ENCODE data around the gene IFITM2. TPM values are rescaled to one million over a fixed set of nuclear protein-coding genes. Genes with fewer than 3 reads are reported as not detected.
"Not testable (repeated sequence)": the region's sequence is repeated elsewhere in the genome, so short reads cannot be mapped to it uniquely, and the experiment has no call there.

IFITM2 gene
- polyA plus RNA-seq (2011; rRNA removed) (219 and 367 TPM in 2 replicates), polyA minus RNA-seq (2011; rRNA and poly(A)+ RNA removed) (189 and 258 TPM in 2 replicates)

- H3K9me3 ChIP-seq (ENCODE audit: control insufficient read depth, insufficient read depth, low read length); H3K27me3 ChIP-seq (ENCODE audit: control insufficient read depth, insufficient read depth, low read length); CTCF ChIA-PET: not testable (repeated sequence)
- Histone ChIP-seq H3K4me3 (ENCODE audit: low read depth, low read length) (peak within 1 kb of the TSS; percentile 72), H3K27ac (ENCODE audit: low read depth, low read length) (peak within 1 kb of the TSS; percentile 90)
- POLR2A ChIA-PET: interaction anchor here (0.8 to 1.1 kb wide), 2 partner anchors 48 to 100 kb away, joined by 4 to 5 read pairs; no protein-coding TSS in a partner anchor
- DNase-seq (ENCODE audit: low read depth, low spot score): peak; percentile 54
- peak; percentile 9; the same call in 1 of the 2 replicates for TF ChIP-seq CTCF (IDR thresholded peaks at IDR 0.05; ENCODE audit: low read depth, low read length)
Observed at GRCh38 chr11:307766-308708, at the start of gene IFITM2. Gene IFITM2 (plus strand): TSS chr11:307816. CDS start chr11:308193, 377 bp downstream.

DNA sequence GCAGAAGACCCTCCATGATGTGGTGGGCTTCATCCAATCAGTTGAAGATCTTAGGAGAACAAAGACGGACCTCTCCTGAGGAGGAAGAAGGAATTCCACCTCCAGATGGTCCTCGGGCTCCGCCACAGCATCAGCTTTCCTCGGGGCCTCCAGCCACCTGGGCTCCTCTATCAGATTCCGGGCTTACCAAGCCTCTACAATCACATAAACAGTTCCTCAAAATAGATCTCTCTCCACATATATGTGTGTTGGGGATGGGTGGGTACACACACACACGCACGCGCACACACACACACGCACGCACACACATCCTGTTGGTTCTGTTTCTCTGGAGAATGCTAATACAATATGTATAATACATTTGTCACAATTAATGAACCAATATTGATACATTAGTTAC lies 48.2 kb upstream of the IFITM2 start:
- ChIA-PET CTCF (interaction anchor here (1.6 kb wide), 1 partner anchor 8 kb away, joined by 5 read pairs; no protein-coding TSS in a partner anchor), POLR2A (no interaction called here)
- Histone ChIP-seq H3K4me3 (ENCODE audit: low read depth, low read length) (no peak overlapping the region), H3K9me3 (ENCODE audit: control insufficient read depth, insufficient read depth, low read length) (no peaks in the 10 kb centered on the region), H3K27me3 (ENCODE audit: control insufficient read depth, insufficient read depth, low read length) (peaks cover 9% of the 10 kb centered on the region), H3K27ac (ENCODE audit: low read depth, low read length) (no peak overlapping the region)
- no peak for DNase-seq (ENCODE audit: low read depth, low spot score)
- TF ChIP-seq CTCF (IDR thresholded peaks at IDR 0.05; ENCODE audit: low read depth, low read length): no peak

DNA sequence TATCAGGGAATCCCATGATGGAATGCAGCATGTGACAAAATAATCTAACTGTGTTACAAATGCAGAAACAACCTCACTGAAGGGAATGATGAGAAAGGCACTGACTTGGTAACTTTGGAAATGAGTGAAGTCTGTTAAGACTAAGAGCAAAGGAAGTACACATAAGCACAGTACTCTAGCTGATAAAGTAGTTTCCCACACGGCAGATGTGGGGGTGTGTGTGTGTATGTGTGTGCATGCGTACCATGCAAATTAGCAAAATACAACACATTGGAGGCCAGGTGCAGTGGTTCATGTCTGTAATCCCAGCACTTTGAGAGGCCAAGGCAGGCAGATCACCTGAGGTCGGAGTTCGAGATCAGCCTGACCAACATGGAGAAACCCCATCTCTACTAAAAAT lies 46.0 kb upstream of the IFITM2 start:
- peaks cover 4% of the 10 kb centered on the region; the same call in 1 of the 2 replicates for H3K9me3 ChIP-seq (ENCODE audit: control insufficient read depth, insufficient read depth, low read length)
- ChIA-PET POLR2A (no interaction called here), CTCF (no interaction called here)
- H3K27ac ChIP-seq (ENCODE audit: low read depth, low read length): no peak overlapping the region
- TF ChIP-seq CTCF (IDR thresholded peaks at IDR 0.05; ENCODE audit: low read depth, low read length): no peak
- H3K4me3 ChIP-seq (ENCODE audit: low read depth, low read length): no peak overlapping the region
- no peak for DNase-seq (ENCODE audit: low read depth, low spot score)
- H3K27me3 ChIP-seq (ENCODE audit: control insufficient read depth, insufficient read depth, low read length): peaks cover 9% of the 10 kb centered on the region

DNA sequence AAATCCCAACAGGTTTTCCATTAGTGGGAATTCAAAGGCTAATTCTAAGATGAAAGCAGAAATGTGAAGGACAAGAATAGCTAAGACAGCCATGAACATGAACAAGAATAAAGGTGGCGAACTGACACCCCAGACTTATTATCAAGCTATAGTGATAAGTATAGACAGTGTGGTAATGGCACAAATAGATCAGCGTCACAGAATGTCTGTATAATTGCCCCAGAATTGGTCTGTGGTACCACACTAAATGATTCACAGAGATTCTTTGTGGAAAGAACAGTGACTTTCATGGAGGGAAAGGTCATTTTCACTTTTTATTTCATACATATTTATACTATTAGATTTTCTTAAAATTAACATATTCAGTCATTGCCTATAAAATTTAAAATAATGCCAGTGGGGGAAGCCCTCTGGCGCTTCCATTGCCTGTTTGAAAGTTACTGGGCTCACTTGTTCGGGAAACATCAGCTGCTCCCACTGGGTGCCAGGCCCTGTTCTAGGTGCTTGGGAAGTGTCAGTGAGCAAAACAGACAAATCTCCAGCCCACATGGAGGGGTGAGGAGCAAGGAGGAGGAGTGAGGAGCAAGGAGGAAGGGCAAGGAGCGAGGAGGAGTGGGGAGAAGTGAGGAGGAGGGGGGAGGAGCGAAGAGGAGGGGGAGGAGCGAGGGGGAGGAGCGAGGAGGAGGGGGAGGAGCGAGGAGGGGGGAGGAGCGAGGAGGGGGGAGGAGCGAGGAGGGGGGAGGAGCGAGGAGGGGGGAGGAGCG lies 40.8 kb upstream of the IFITM2 start:
- Histone ChIP-seq H3K4me3 (ENCODE audit: low read depth, low read length) (no peak overlapping the region), H3K27me3 (ENCODE audit: control insufficient read depth, insufficient read depth, low read length) (peaks cover 7% of the 10 kb centered on the region), H3K27ac (ENCODE audit: low read depth, low read length) (no peak overlapping the region), H3K9me3 (ENCODE audit: control insufficient read depth, insufficient read depth, low read length) (peaks cover 15% of the 10 kb centered on the region; the same call in 1 of the 2 replicates)
- POLR2A ChIA-PET: no interaction called here
- TF ChIP-seq CTCF (IDR thresholded peaks at IDR 0.05; ENCODE audit: low read depth, low read length): no peak
- no peak for DNase-seq (ENCODE audit: low read depth, low spot score)
- CTCF ChIA-PET: no interaction called here
